ENCODE data around the gene DNAAF9. TPM values are rescaled to one million over a fixed set of nuclear protein-coding genes. Genes with fewer than 3 reads are reported as not detected.

The DNAAF9 gene
- total and polyA plus RNA-seq, 4 donors, result 1.4 to 4.4 (median 2.4) TPM

- no peak for TF ChIP-seq TAF1 (conservative IDR thresholded peaks at IDR 0.05)
- no peak for TF ChIP-seq MAX (IDR thresholded peaks at IDR 0.05)
- TF ChIP-seq FOXA2 (IDR thresholded peaks at IDR 0.05), result no peak
- peak; percentile 28 for TF ChIP-seq SP1 (IDR thresholded peaks at IDR 0.05)
- peak; percentile 50 to 80 for TF ChIP-seq HNF4A (conservative IDR thresholded peaks at IDR 0.05)
- TF ChIP-seq GABPA (IDR thresholded peaks at IDR 0.05 in 1 of 2, conservative IDR thresholded peaks at IDR 0.05 in 1 of 2), result no peak
- no peak for TF ChIP-seq RXRA (IDR thresholded peaks at IDR 0.05)
- TF ChIP-seq JUND (IDR thresholded peaks at IDR 0.05), result no peak
These were observed 48.7 kb downstream of the DNAAF9 start (continued) for GRCh38 chr20:3358676-3359340.

Small RNAs within 50 kb of the gene (small RNA-seq; reads per million reads assigned to genes)
- gene RF00012 (not detected), gene RNU6-1019P (not detected)

Other genes with a start within 250 kb of the DNAAF9 start
- gene FASTKD5, start 247.8 kb downstream of the DNAAF9 start, total RNA-seq, result 10 to 100 TPM; 11.5 to 19.0 TPM
- 10 to 100 TPM in 1 of 2 donors, 1 to 10 TPM in 1; 9.3 to 12.0 TPM for gene FASTKD5, start 247.8 kb downstream of the DNAAF9 start, polyA plus RNA-seq
- gene UBOX5, start 247.8 kb downstream of the DNAAF9 start, total RNA-seq, result 1 to 10 TPM; 1.6 to 1.9 TPM
- 1 to 10 TPM; 1.5 to 2.0 TPM for gene UBOX5, start 247.8 kb downstream of the DNAAF9 start, polyA plus RNA-seq
- 1 to 10 TPM; 3.5 TPM for gene LZTS3, start 234.1 kb downstream of the DNAAF9 start, total RNA-seq
- gene LZTS3, start 234.1 kb downstream of the DNAAF9 start, polyA plus RNA-seq, result 1 to 10 TPM; 1.9 to 3.7 TPM
- 10 to 100 TPM; 16.8 to 40.0 TPM for gene DDRGK1, start 203.0 kb downstream of the DNAAF9 start, total RNA-seq
- gene DDRGK1, start 203.0 kb downstream of the DNAAF9 start, polyA plus RNA-seq, result 10 to 100 TPM; 57.0 to 72.4 TPM
- gene ITPA, start 198.2 kb downstream of the DNAAF9 start, total RNA-seq, result 10 to 100 TPM; 14.4 to 14.9 TPM
- gene ITPA, start 198.2 kb downstream of the DNAAF9 start, polyA plus RNA-seq, result 10 to 100 TPM; 24.6 to 39.8 TPM
- under 1 TPM; under 0.01 to 0.05 TPM for gene SLC4A11, start 168.5 kb downstream of the DNAAF9 start, total RNA-seq
- gene SLC4A11, start 168.5 kb downstream of the DNAAF9 start, polyA plus RNA-seq, result under 1 TPM; 0.08 to 0.13 TPM
- 100 to 1,000 TPM in 1 of 2 donors, 10 to 100 TPM in 1; 57.4 to 104 TPM for gene ATRN, start 63.3 kb upstream of the DNAAF9 start, total RNA-seq
- 10 to 100 TPM in 1 of 2 donors, 1 to 10 TPM in 1; 8.4 to 34.6 TPM for gene ATRN, start 63.3 kb upstream of the DNAAF9 start, polyA plus RNA-seq